LHCN-M2 (cell line): ENCODE data around the gene INHBB. TPM values are rescaled to one million over a fixed set of nuclear protein-coding genes. Genes with fewer than 3 reads are reported as not detected.
A peak's percentile ranks its signal among the peaks of the same experiment; 100 is the strongest.
"Not testable (repeated sequence)": the region's sequence is repeated elsewhere in the genome, so short reads cannot be mapped to it uniquely, and the experiment has no call there.

ENCODE experiments used
- DNase-seq: peaks from one replicate; pipeline ENCODE4 v3.0.0-alpha.2; 2012; ENCODE audit warnings: low read depth
- polyA plus RNA-seq: library from polyadenylated mRNA; unstranded; fragments of >200 nt; gene quantifications from one replicate; pipeline ENCODE4 v1.2.1, GENCODE V29; 2012; ENCODE audit warnings: missing spikeins
- total RNA-seq: library from RNA; depleted of rRNA; stranded (reverse); fragments of >200 nt; gene quantifications from 2 replicates; pipeline ENCODE4 v1.2.3, GENCODE V29; 2014; rRNA removed

INHBB gene
- total RNA-seq, result 0.26 and 0.46 TPM in 2 replicates
- polyA plus RNA-seq, result 2.0 TPM

- DNase-seq, result no peak
Measured at GRCh38 chr2:120346026-120346666, at the start of gene INHBB. TSS of gene INHBB (plus strand) at chr2:120346136. CDS start at chr2:120346189, 53 bp downstream.

DNA sequence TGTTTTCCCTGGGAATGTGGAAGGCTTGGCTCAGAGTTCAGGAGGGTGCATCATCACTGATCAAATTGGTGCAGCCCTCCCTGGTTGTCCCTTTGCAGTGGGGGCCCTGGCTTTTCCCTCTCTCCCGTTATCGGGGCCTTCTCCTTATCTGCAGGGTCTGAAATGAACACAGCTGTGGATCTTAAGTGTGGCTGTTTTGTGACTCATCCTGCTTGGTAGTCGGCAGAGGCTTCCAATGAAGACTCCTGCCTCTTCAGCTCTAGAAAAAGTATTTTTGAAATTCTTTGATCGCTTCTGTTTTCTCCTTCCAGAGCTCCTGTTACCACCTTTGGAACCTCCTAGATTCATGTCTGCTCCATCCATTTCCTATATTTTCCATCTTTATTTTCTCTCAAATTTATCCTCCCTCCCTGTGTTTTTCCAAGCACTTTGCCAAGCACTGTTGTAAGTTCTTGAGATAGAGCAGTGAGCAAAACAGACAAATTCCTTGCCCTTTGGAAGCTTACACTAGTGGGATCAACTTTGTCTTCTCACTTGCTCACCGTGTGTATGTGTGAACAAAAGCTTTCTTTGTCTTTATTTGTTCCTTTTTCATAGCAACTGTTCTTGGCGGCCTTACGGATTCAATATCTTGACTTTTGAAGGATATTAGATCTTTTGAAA, 47.6 kb upstream of the INHBB start:
- DNase-seq, result peak; percentile 38

GRCh38 chr2:120299004-120299403, 46.9 kb upstream of the INHBB start:
- no peak for DNase-seq

DNA sequence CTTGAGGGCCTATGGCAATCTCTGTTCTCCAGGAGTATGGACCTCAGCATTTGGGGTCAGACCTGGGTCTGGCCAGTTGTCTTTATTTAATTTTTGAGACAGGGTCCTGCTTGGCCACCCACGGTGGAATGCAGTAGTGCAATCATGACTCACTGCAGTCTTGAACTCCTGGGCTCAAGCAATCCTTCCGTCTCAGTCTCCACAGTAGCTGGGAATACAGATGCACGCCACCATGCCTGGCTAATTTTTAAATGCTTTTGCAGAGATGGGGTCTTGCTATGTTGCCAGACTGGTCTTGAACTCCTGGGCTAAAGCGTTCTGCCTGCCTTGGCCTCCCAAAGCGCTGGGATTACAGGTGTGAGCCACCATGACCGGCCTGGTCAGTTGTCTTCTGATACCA, 46.4 kb upstream of the INHBB start:
- DNase-seq, result no peak

- no peak for DNase-seq
Measured at GRCh38 chr2:120300385-120300784, 45.6 kb upstream of the INHBB start.

DNA sequence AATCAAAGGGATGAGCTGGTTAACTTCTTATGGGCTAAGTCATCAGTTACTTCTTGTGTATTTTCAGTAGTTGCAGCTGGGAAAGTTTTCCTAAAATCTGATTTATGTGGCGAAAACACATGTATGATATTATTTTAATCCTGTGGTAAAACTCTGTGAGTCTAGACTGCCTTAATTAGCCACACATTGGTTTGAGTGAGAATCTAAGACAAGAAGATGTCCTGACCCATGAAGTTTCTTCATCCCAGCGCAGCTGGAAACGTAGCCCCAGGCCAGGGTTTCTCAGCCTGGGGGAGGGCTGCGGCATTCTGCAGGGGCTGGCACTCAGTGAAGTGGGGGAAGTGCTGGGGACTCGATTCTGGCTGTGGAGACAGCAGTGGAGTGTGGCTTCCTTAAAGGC, 44.7 kb upstream of the INHBB start:
- no peak for DNase-seq

DNA sequence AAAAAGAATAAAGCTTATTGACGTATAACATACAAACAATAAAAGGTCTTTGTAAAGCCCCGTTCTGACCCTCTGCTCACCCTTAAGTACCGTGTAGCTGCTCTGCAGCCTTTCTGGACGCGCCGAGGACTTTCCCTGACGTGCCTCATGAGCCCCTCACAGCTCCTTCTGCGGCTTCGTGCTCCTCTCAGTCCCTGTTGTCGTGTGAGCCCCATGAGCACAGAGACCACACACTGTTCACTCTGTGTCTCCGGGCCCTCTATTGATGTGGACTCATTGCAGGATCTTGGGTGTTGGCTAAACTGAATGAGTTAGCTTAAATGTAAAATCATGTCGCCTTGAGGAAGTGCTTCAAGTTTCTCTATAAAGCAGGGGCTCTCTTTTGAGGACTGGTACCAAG, 43.6 kb upstream of the INHBB start:
- no peak for DNase-seq

- DNase-seq, result no peak
Measured at GRCh38 chr2:120303177-120303576, 42.8 kb upstream of the INHBB start.

DNA sequence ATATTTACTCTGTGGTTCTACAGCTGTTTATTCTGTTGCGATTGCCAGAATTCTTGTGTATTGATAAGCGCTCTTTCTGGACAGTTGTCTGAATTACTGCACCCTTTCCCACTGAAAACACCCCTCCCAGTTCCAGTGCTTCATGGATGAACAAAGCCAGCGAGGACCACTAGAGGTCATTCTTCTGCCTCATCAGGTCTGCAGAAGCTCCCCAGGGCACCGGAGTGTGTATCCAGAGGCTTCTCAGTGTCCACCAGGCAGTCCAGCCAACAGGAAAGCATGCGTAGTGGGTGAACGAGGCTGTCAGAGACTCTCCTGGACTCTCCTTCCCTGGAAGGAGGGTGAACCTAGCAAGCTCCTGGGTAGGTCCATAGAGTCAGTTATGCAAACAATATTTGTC, 40.6 kb upstream of the INHBB start:
- no peak for DNase-seq

DNA sequence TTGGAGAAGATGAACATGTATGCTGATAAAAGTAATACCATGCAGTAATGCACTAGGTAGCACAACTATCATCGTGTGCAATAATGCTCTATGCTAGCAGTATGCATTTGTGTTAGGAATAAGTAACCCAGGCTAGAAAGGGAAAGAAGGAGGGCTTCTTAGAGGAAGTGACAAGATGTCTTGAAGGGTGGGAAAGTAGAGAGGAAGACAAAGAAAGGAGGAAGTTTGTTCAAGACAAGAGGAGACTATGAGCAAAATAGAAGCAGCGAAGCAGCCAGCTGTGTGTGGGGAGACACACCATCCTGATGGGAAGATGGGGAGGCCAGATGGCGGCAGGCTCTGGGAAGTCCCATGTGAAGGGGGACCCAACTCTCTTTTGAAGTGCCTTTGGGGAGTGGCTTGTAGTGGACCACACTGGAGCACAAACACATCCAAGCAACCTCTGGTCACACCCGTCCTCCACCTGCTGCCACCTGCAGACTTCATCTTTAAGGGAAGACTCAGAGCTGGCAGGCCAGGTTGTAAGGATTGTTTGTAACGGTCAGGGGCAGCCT, 39.9 kb upstream of the INHBB start:
- DNase-seq, result no peak

GRCh38 chr2:120307482-120307881, 38.5 kb upstream of the INHBB start:
- no peak for DNase-seq

- no peak for DNase-seq
Measured at GRCh38 chr2:120308038-120308910, 37.7 kb upstream of the INHBB start.

DNA sequence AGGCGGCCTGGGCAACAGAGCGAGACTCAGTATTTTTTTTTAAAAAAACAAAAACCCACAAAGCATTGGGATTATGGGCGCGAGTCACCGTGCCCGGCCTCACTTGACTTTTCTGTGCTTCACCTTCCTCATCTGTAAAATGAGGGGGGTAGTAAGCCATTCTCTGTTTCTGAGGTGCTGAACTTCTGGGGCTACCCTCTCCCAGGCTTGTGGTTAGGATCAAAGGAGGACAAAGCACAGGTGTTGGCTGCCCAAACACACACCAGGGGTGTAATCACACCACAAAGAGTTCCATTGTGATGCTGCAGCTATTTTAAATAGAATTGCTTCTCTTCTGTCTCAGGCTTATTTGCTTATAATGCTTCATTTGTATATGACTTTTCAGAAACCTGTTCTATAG, 35.8 kb upstream of the INHBB start:
- DNase-seq, result no peak

DNA sequence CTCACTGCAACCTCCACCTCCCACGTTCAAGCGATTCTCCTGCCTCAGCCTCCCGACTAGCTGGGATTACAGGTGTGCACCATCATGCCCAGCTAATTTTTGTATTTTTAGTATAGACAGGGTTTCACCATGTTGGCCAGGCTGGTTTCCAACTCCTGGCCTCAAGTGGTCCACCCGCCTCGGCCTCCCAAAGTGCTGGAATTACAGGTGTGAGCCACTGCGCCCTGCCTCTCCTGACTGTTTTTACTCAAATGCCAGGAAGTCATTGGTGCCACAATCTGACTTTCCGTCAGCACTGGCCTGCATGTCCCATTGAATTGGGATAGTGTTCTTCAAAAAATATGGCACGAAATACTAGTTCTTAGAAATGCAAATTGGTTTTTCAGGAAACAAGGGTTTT, 35.1 kb upstream of the INHBB start:
- DNase-seq, result not testable (repeated sequence)

GRCh38 chr2:120312076-120312475, 33.9 kb upstream of the INHBB start:
- no peak for DNase-seq

DNA sequence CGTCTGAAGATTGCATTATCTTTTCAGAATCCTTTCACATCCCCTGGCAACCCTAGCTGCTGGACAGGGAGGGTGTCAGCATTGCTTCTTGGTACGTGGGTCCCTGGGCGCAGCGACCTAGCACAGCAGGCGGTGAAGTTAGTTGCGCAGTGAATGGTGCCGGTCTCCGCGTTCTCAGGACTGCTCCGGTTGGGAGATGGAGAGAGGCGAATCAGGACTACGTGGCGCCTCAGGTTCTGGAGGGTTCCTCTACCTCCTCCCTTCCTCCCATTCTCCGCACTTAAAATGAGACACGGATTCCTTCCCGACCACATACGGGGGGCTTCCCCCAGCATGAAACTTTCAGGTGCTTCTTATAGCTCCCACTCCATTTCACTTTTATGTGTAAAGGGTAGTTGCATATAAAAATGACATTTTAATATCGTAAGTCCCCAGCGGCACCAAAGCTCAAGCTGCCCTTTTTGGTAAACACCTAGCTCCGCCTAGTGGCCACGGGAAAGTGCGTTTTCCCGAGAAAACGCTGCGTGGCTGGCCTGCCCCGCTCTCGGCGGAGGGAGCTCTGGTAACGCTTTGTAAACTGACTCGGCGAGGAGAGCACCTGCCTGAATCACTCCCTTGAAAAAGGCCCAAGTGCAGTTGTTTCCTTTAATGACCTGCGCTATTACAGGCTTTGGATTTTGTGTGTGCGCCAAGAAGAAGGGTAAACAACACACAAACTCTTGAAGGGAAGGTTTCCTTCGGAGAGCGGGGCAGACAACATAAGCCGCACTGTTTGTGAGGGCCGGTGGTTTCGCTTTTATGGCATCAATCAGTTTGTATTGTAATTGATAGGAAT, 32.9 kb upstream of the INHBB start:
- DNase-seq, result peak; percentile 79

- DNase-seq, result no peak
Measured at GRCh38 chr2:120313695-120314615, 32.0 kb upstream of the INHBB start.

- no peak for DNase-seq
Measured at GRCh38 chr2:120314690-120315366, 31.1 kb upstream of the INHBB start.

- no peak for DNase-seq
Measured at GRCh38 chr2:120315367-120316033, 30.4 kb upstream of the INHBB start.
